SK-N-SH (cell line): ENCODE results near the gene ADNP2. TPM values are rescaled to one million over a fixed set of nuclear protein-coding genes. Genes with fewer than 3 reads are reported as not detected.

ENCODE experiments used
- CTCF ChIA-PET: fragments of 300-600, 350-600 bp; formaldehyde crosslinking; extraction: SDS; loops from one replicate; lab custom pipeline; 2021; lab: Yijun Ruan, JAX
- POLR2A ChIA-PET: fragments of 350-600 bp; sonication (Branson Sonifier 250); formaldehyde crosslinking; extraction: SDS; loops from one replicate; lab custom pipeline; 2020; ENCODE audit warnings: antibody characterized with exemption, inconsistent platforms; lab: Yijun Ruan, JAX
- DNase-seq: peaks from one replicate; pipeline ENCODE4 v3.0.0; 2012
- H2AFZ ChIP-seq: fragments of 200-600 bp; sonication (generic); 2 replicates; pipeline ENCODE4 v1.8.1; 2016; ENCODE audit warnings: antibody characterized with exemption, mild to moderate bottlenecking, low read depth
- H3F3A ChIP-seq: fragments of 200-600 bp; sonication (generic); replicated peaks from 2 replicates; pipeline ENCODE3; 2016; ENCODE audit warnings: antibody characterized with exemption, mild to moderate bottlenecking; ENCODE audit not compliant: insufficient read depth
- H3K27ac ChIP-seq, 2 experiments: fragments of 200-500 bp in 1 of 2; fragments of 200-600 bp in 1 of 2; sonication (Bioruptor generic) in 1 of 2; sonication (generic), shearing (Covaris generic) in 1 of 2; 2 replicates each; pipeline versions ENCODE4 v1.5.1 to v1.6.1; 2014 to 2016; ENCODE audit warnings: low read depth in 2 of 2, inconsistent platforms in 1 of 2, low read length in 1 of 2, mild to moderate bottlenecking in 1 of 2, mixed read lengths in 1 of 2
- H3K27me3 ChIP-seq: fragments of 200-600 bp; sonication (generic), shearing (Covaris generic); 2 replicates; pipeline ENCODE4 v1.6.1; 2016; ENCODE audit warnings: mixed run types; ENCODE audit not compliant: insufficient read depth
- H3K36me3 ChIP-seq, 2 experiments: fragments of 200-500 bp in 1 of 2; fragments of 200-600 bp in 1 of 2; sonication (Bioruptor generic) in 1 of 2; sonication (generic) in 1 of 2; replicated peaks in 1 of 2; 2 replicates each; pipeline versions ENCODE3 to v1.5.1; 2014 to 2016; ENCODE audit warnings: low read length in 1 of 2, mild to moderate bottlenecking in 1 of 2; ENCODE audit not compliant: insufficient read depth in 2 of 2, control insufficient read depth in 1 of 2
- H3K4me1 ChIP-seq, 2 experiments: fragments of 200-500 bp in 1 of 2; fragments of 200-600 bp in 1 of 2; sonication (Bioruptor generic) in 1 of 2; sonication (generic), shearing (Covaris generic) in 1 of 2; 2 replicates each; pipeline versions ENCODE4 v1.5.1 to v1.6.1; 2014 to 2016; ENCODE audit warnings: low read depth in 1 of 2, low read length in 1 of 2, mixed run types in 1 of 2; ENCODE audit not compliant: insufficient read depth in 2 of 2, control insufficient read depth in 1 of 2
- H3K4me2 ChIP-seq: fragments of 200-600 bp; sonication (generic), shearing (Covaris generic); 2 replicates; pipeline ENCODE4 v1.6.1; 2017; ENCODE audit warnings: mixed run types
- H3K4me3 ChIP-seq, 2 experiments: fragments of 200-500 bp in 1 of 2; fragments of 200-600 bp in 1 of 2; sonication (Bioruptor generic) in 1 of 2; sonication (generic), shearing (Covaris generic) in 1 of 2; 2 replicates each; pipeline versions ENCODE4 v1.5.1 to v1.8.1; 2014 to 2016; ENCODE audit warnings: low read depth in 2 of 2, inconsistent platforms in 1 of 2, low read length in 1 of 2, mild to moderate bottlenecking in 1 of 2, mixed read lengths in 1 of 2, moderate library complexity in 1 of 2
- H3K79me2 ChIP-seq: fragments of 200-600 bp; sonication (generic); 2 replicates; pipeline ENCODE4 v1.8.1; 2017; ENCODE audit warnings: mild to moderate bottlenecking; ENCODE audit not compliant: insufficient read depth
- H3K9ac ChIP-seq: fragments of 200-600 bp; sonication (generic); 2 replicates; pipeline ENCODE4 v1.6.1; 2017; ENCODE audit warnings: mixed run types
- H3K9me2 ChIP-seq: fragments of 200-600 bp; sonication (generic); 2 replicates; pipeline ENCODE4 v1.6.1; 2017; ENCODE audit warnings: mixed run types
- H3K9me3 ChIP-seq: fragments of 200-600 bp; sonication (generic); 2 replicates; pipeline ENCODE4 v1.6.1; 2017; ENCODE audit warnings: mixed run types, mild to moderate bottlenecking, moderate library complexity
- H4K20me1 ChIP-seq: fragments of 200-600 bp; sonication (generic); 2 replicates; pipeline ENCODE4 v1.6.1; 2017; ENCODE audit warnings: mild to moderate bottlenecking, mixed run types; ENCODE audit not compliant: insufficient read depth
- CHD2 ChIP-seq: fragments of 150-350 bp; IDR thresholded peaks from 2 replicates; pipeline ENCODE4 v1.6.1; 2018; ENCODE audit warnings: low read length; ENCODE audit not compliant: partially characterized antibody
- EP300 ChIP-seq, 2 experiments: IDR thresholded peaks; 2 replicates each; pipeline versions ENCODE4 v1.4.0 to v1.6.1; 2012; ENCODE audit warnings: borderline replicate concordance in 1 of 2, low read depth in 1 of 2, low read length in 1 of 2
- FOSL2 ChIP-seq: IDR thresholded peaks from 2 replicates; pipeline ENCODE4 v1.4.0; 2012; ENCODE audit warnings: low read depth, mild to moderate bottlenecking, moderate library complexity, borderline replicate concordance
- FOXM1 ChIP-seq: IDR thresholded peaks from 2 replicates; pipeline ENCODE4 v1.4.0; 2012; ENCODE audit warnings: low read depth, mild to moderate bottlenecking
- GATA2 ChIP-seq: sonication (generic); formaldehyde crosslinking; IDR thresholded peaks from 2 replicates; pipeline ENCODE4 v1.5.0; 2020; ENCODE audit warnings: mild to moderate bottlenecking, missing genetic modification reagents
- JUND ChIP-seq: IDR thresholded peaks from 2 replicates; pipeline ENCODE4 v1.4.0; 2012
- MXI1 ChIP-seq: IDR thresholded peaks from 2 replicates; pipeline ENCODE4 v1.6.1; 2012; ENCODE audit warnings: mild to moderate bottlenecking, low read depth, low read length, improper control_type of control experiment
- NFIC ChIP-seq: IDR thresholded peaks from 2 replicates; pipeline ENCODE4 v1.4.0; 2012; ENCODE audit warnings: borderline replicate concordance
- POLR2AphosphoS5 ChIP-seq: IDR thresholded peaks from 2 replicates; pipeline ENCODE4 v1.6.1; 2012; ENCODE audit warnings: low read depth, low read length
- RAD21 ChIP-seq: IDR thresholded peaks from 2 replicates; pipeline ENCODE4 v1.6.1; 2012; ENCODE audit warnings: mild to moderate bottlenecking, low read length
- RCOR1 ChIP-seq: fragments of 150-350 bp; IDR thresholded peaks from 2 replicates; pipeline ENCODE4 v1.6.1; 2017; ENCODE audit warnings: antibody characterized with exemption, low read length
- RFX5 ChIP-seq: IDR thresholded peaks from 2 replicates; pipeline ENCODE4 v1.6.1; 2012; ENCODE audit warnings: mild to moderate bottlenecking, improper control_type of control experiment, low read length
- RXRA ChIP-seq: IDR thresholded peaks from 2 replicates; pipeline ENCODE4 v1.4.0; 2012; ENCODE audit warnings: low read depth, mild to moderate bottlenecking, borderline replicate concordance
- SMC3 ChIP-seq: IDR thresholded peaks from 2 replicates; pipeline ENCODE4 v1.6.1; 2012; ENCODE audit warnings: low read depth, low read length, improper control_type of control experiment
- TAF1 ChIP-seq: IDR thresholded peaks from 2 replicates; pipeline ENCODE4 v1.6.1; 2012; ENCODE audit warnings: low read depth, mild to moderate bottlenecking, low read length, moderate library complexity, borderline replicate concordance
- TCF12 ChIP-seq: IDR thresholded peaks from 2 replicates; pipeline ENCODE4 v1.4.0; 2012
- YY1 ChIP-seq: IDR thresholded peaks from 2 replicates; pipeline ENCODE4 v1.4.0; 2012; ENCODE audit warnings: low read depth, mild to moderate bottlenecking
- WGBS: methylation state at CpG from one replicate; pipeline ENCODE4 v1.1.6; 2017; ENCODE audit warnings: low lambda C conversion rate; 5-methylcytosine and 5-hydroxymethylcytosine counted together
- polyA plus RNA-seq, 3 experiments: library from polyadenylated mRNA; depleted of rRNA; stranded (reverse); fragments of >200 nt; gene quantifications; 2 replicates each; pipeline ENCODE4 v1.2.3, GENCODE V29; 2012
- TF ChIP-seq, protein P1 (sequence below): IDR thresholded peaks from 2 replicates; pipeline ENCODE4 v1.4.0; 2012; ENCODE audit warnings: low read depth
- TF ChIP-seq, protein P2 (sequence below): IDR thresholded peaks from 2 replicates; pipeline ENCODE4 v1.6.1; 2012; ENCODE audit warnings: mild to moderate bottlenecking, low read depth, low read length, moderate library complexity
- TF ChIP-seq, protein P3 (sequence below): fragments of 150-350 bp; IDR thresholded peaks from 2 replicates; pipeline ENCODE4 v1.6.1; 2016; ENCODE audit warnings: mild to moderate bottlenecking, low read depth, low read length

The ADNP2 gene
- polyA plus RNA-seq, 1 of the 3 experiments (the other 2 are of a cell fraction), result 4.3 TPM

DNA sequence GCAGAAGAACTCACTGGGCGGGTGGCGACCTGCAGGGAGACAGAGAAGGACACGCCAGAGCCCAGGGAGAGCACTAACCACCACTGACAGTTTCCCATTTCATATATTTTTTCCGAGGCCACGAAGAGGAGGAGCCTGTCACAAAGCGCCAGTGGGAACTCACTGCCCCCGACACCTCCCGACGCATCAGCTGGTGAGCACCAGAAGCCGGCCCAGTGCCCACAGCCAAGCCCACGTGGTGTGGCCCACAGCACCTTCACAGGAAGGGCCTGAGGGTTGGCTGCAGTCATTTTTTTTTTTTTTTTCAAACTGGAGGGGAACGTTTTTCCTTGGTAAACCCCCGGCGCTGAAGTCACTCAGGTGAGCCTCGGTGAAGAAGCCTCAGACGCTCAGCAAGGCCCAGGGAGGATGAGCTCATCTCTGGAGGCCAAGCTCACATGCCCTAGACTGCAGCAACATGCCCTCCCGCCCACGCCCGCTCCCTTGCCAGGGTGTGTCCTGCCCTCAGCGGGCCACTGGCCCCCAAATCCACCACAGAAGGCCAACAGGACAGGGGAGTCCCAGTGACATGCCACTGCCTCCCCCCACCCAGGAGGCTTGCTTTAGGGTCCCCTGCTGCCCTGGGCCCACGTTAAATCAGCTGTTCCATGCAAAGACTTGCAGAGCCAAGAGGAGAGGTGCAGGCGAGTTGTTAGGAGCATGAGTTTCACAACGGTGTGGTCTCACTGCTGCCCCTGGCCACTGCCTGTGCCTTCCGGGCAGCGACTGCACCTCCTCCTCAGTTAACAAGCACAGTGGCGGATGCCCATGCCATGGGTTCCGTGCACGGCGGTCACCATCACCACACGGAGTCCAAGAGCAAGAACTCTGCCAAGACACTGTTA, 70.1 kb downstream of the ADNP2 start:
- no peaks in the 10 kb centered on the region; a peak in 1 of 4 replicates for H3K4me1 ChIP-seq
- no peaks in the 10 kb centered on the region for H4K20me1 ChIP-seq
- H3K9ac ChIP-seq, result no peak overlapping the region
- no peak for DNase-seq
- no peaks in the 10 kb centered on the region for H3K79me2 ChIP-seq
- 78% methylated on average over 17 of the region's 30 CpGs for WGBS
- no peak for TF ChIP-seq GATA2
- TF ChIP-seq RXRA, result no peak
- TF ChIP-seq, protein P1, sequence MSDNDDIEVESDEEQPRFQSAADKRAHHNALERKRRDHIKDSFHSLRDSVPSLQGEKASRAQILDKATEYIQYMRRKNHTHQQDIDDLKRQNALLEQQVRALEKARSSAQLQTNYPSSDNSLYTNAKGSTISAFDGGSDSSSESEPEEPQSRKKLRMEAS, result no peak
- TF ChIP-seq POLR2AphosphoS5, result no peak
- TF ChIP-seq RFX5, result no peak
- TF ChIP-seq FOSL2, result no peak
- no peak for TF ChIP-seq TCF12
- no peak for TF ChIP-seq JUND
- no peak for TF ChIP-seq CHD2
- no peak for TF ChIP-seq MXI1
- no peak for TF ChIP-seq RCOR1
- TF ChIP-seq, protein P2, sequence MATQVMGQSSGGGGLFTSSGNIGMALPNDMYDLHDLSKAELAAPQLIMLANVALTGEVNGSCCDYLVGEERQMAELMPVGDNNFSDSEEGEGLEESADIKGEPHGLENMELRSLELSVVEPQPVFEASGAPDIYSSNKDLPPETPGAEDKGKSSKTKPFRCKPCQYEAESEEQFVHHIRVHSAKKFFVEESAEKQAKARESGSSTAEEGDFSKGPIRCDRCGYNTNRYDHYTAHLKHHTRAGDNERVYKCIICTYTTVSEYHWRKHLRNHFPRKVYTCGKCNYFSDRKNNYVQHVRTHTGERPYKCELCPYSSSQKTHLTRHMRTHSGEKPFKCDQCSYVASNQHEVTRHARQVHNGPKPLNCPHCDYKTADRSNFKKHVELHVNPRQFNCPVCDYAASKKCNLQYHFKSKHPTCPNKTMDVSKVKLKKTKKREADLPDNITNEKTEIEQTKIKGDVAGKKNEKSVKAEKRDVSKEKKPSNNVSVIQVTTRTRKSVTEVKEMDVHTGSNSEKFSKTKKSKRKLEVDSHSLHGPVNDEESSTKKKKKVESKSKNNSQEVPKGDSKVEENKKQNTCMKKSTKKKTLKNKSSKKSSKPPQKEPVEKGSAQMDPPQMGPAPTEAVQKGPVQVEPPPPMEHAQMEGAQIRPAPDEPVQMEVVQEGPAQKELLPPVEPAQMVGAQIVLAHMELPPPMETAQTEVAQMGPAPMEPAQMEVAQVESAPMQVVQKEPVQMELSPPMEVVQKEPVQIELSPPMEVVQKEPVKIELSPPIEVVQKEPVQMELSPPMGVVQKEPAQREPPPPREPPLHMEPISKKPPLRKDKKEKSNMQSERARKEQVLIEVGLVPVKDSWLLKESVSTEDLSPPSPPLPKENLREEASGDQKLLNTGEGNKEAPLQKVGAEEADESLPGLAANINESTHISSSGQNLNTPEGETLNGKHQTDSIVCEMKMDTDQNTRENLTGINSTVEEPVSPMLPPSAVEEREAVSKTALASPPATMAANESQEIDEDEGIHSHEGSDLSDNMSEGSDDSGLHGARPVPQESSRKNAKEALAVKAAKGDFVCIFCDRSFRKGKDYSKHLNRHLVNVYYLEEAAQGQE, result no peak
- TF ChIP-seq SMC3, result no peak
- no peak for TF ChIP-seq EP300 (IDR thresholded peaks at IDR 0.05; ENCODE audit: borderline replicate concordance in 1 of 2, low read depth in 1 of 2, low read length in 1 of 2)
- no peak for TF ChIP-seq FOXM1
- no peak for TF ChIP-seq RAD21
- TF ChIP-seq, protein P3, sequence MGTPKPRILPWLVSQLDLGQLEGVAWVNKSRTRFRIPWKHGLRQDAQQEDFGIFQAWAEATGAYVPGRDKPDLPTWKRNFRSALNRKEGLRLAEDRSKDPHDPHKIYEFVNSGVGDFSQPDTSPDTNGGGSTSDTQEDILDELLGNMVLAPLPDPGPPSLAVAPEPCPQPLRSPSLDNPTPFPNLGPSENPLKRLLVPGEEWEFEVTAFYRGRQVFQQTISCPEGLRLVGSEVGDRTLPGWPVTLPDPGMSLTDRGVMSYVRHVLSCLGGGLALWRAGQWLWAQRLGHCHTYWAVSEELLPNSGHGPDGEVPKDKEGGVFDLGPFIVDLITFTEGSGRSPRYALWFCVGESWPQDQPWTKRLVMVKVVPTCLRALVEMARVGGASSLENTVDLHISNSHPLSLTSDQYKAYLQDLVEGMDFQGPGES, result no peak
- no peak for TF ChIP-seq YY1
- no peak for TF ChIP-seq TAF1
- no peak for TF ChIP-seq NFIC
- no peaks in the 10 kb centered on the region for H3K9me2 ChIP-seq
- no peak overlapping the region for H3K27ac ChIP-seq
- ChIA-PET CTCF (interaction anchor here (1.5 to 2.1 kb wide), 2 partner anchors 8 to 22 kb away, joined by 5 to 8 read pairs; no protein-coding TSS in a partner anchor), POLR2A (no interaction called here)
- H3F3A ChIP-seq, result no peaks in the 10 kb centered on the region
- no peaks in the 10 kb centered on the region for H3K9me3 ChIP-seq
- no peak overlapping the region for H3K4me2 ChIP-seq
- H3K4me3 ChIP-seq, result no peak overlapping the region
- H3K27me3 ChIP-seq, result no peaks in the 10 kb centered on the region
- H2AFZ ChIP-seq, result no peak overlapping the region
- no peaks in the 10 kb centered on the region for H3K36me3 ChIP-seq
